GM19023 (cell line): ENCODE measurements around the gene CIDEB.
"Not testable (repeated sequence)": the region's sequence is repeated elsewhere in the genome, so short reads cannot be mapped to it uniquely, and the experiment has no call there.

Experiments
- ATAC-seq: cut with Tn5 transposase; IDR thresholded peaks from one replicate; pipeline ENCODE4 v1.9.1; 2021; ENCODE audit warnings: mild to moderate bottlenecking, moderate library complexity; ENCODE audit not compliant: unreplicated experiment

The CIDEB gene

GRCh38 chr14:24307575-24308341, at the start of gene CIDEB:
TSS of gene CIDEB (minus strand) at chr14:24307977. CDS start at chr14:24307858, 119 bp downstream.
- no peak for ATAC-seq

- ATAC-seq, result no peak
Measured at GRCh38 chr14:24356208-24356607, 48.4 kb upstream of the CIDEB start.

- ATAC-seq, result no peak
Measured at GRCh38 chr14:24355009-24355408, 47.2 kb upstream of the CIDEB start.

GRCh38 chr14:24354482-24354825, 46.7 kb upstream of the CIDEB start:
- ATAC-seq, result not testable (repeated sequence)

GRCh38 chr14:24353559-24354481, 46.0 kb upstream of the CIDEB start:
- ATAC-seq, result no peak

GRCh38 chr14:24351517-24351916, 43.7 kb upstream of the CIDEB start:
- ATAC-seq, result no peak

- no peak for ATAC-seq
Measured at GRCh38 chr14:24349742-24350141, 42.0 kb upstream of the CIDEB start.

- ATAC-seq, result no peak
Measured at GRCh38 chr14:24348186-24348585, 40.4 kb upstream of the CIDEB start.

GRCh38 chr14:24347134-24347533, 39.4 kb upstream of the CIDEB start:
- no peak for ATAC-seq

GRCh38 chr14:24343795-24344660, 36.3 kb upstream of the CIDEB start:
- ATAC-seq, result no peak

GRCh38 chr14:24342889-24343288, 35.1 kb upstream of the CIDEB start:
- ATAC-seq, result no peak

GRCh38 chr14:24340606-24341005, 32.8 kb upstream of the CIDEB start:
- ATAC-seq, result no peak

- peak; percentile 90 for ATAC-seq
Measured at GRCh38 chr14:24339284-24340151, 31.7 kb upstream of the CIDEB start, which contains the start of gene RIPK3. TSS of gene RIPK3 (minus strand) at chr14:24339991. CDS start at chr14:24339826, 165 bp downstream.

- ATAC-seq, result no peak
Measured at GRCh38 chr14:24338843-24339242, 31.1 kb upstream of the CIDEB start.

- no peak for ATAC-seq
Measured at GRCh38 chr14:24337824-24338175, 30.0 kb upstream of the CIDEB start.

- ATAC-seq, result no peak
Measured at GRCh38 chr14:24337144-24337823, 29.5 kb upstream of the CIDEB start.

- ATAC-seq, result no peak
Measured at GRCh38 chr14:24335461-24336171, 27.8 kb upstream of the CIDEB start.

- no peak for ATAC-seq
Measured at GRCh38 chr14:24334431-24335291, 26.9 kb upstream of the CIDEB start, which contains the start of gene ADCY4. TSS of gene ADCY4 (minus strand) at chr14:24335071. CDS start at chr14:24334652, 419 bp downstream.
